Measurements from ENCODE around the gene SPATA12.

Gene SPATA12

GRCh38 chr3:57060089-57060821, at the start of gene SPATA12:
Gene SPATA12 (plus strand): TSS chr3:57060664. CDS start chr3:57073695, 13,031 bp downstream.
- peak; percentile 59 for DNase-seq (ENCODE audit: low spot score)

GRCh38 chr3:57011022-57011421, 49.4 kb upstream of the SPATA12 start:
- no peak for DNase-seq (ENCODE audit: low spot score)

- no peak for DNase-seq (ENCODE audit: low spot score)
These were observed 47.6 kb upstream of the SPATA12 start for GRCh38 chr3:57012847-57013246.

- no peak for DNase-seq (ENCODE audit: low spot score)
These were observed 45.1 kb upstream of the SPATA12 start for GRCh38 chr3:57015350-57015729.

- no peak for DNase-seq (ENCODE audit: low spot score)
These were observed 44.6 kb upstream of the SPATA12 start for GRCh38 chr3:57015912-57016311.

GRCh38 chr3:57017459-57017845, 43.0 kb upstream of the SPATA12 start:
- no peak for DNase-seq (ENCODE audit: low spot score)

- DNase-seq (ENCODE audit: low spot score) = no peak
These were observed 42.2 kb upstream of the SPATA12 start for GRCh38 chr3:57018246-57018645.

GRCh38 chr3:57019057-57019456, 41.4 kb upstream of the SPATA12 start:
- DNase-seq (ENCODE audit: low spot score) = no peak

GRCh38 chr3:57025237-57025636, 35.2 kb upstream of the SPATA12 start:
- no peak for DNase-seq (ENCODE audit: low spot score)

GRCh38 chr3:57026944-57027343, 33.5 kb upstream of the SPATA12 start:
- no peak for DNase-seq (ENCODE audit: low spot score)

- no peak for DNase-seq (ENCODE audit: low spot score)
These were observed 31.1 kb upstream of the SPATA12 start for GRCh38 chr3:57029383-57029782.

- DNase-seq (ENCODE audit: low spot score) = no peak
These were observed 30.5 kb upstream of the SPATA12 start for GRCh38 chr3:57029924-57030323.

- DNase-seq (ENCODE audit: low spot score) = no peak
These were observed 29.7 kb upstream of the SPATA12 start for GRCh38 chr3:57030721-57031120.

GRCh38 chr3:57031631-57032541, 28.6 kb upstream of the SPATA12 start:
- DNase-seq (ENCODE audit: low spot score) = no peak

GRCh38 chr3:57036952-57037351, 23.5 kb upstream of the SPATA12 start:
- DNase-seq (ENCODE audit: low spot score) = no peak

GRCh38 chr3:57038466-57039164, 21.8 kb upstream of the SPATA12 start:
- DNase-seq (ENCODE audit: low spot score) = no peak

GRCh38 chr3:57041674-57042073, 18.8 kb upstream of the SPATA12 start:
- no peak for DNase-seq (ENCODE audit: low spot score)

GRCh38 chr3:57043518-57043917, 16.9 kb upstream of the SPATA12 start:
- DNase-seq (ENCODE audit: low spot score) = no peak

GRCh38 chr3:57046101-57046765, 14.2 kb upstream of the SPATA12 start:
- no peak for DNase-seq (ENCODE audit: low spot score)

GRCh38 chr3:57048052-57048671, 12.3 kb upstream of the SPATA12 start:
- no peak for DNase-seq (ENCODE audit: low spot score)

GRCh38 chr3:57048728-57049127, 11.7 kb upstream of the SPATA12 start:
- DNase-seq (ENCODE audit: low spot score) = no peak

GRCh38 chr3:57052662-57053061, 7.8 kb upstream of the SPATA12 start:
- no peak for DNase-seq (ENCODE audit: low spot score)

All from hepatic stellate cell (primary cell).